Gastroesophageal sphincter (tissue), 3 donors: ENCODE results near the gene PIP4K2A.

ENCODE experiments used
- CTCF ChIP-seq, 4 experiments: fragments of 200-600 bp in 2 of 4; fragments of 450-650 bp in 2 of 4; sonication (generic) in 1 of 4; IDR thresholded peaks; one replicate each; pipeline ENCODE4 v1.5.1; 2017 to 2019; ENCODE audit warnings: antibody characterized with exemption in 4 of 4, mild to moderate bottlenecking in 2 of 4, moderate library complexity in 2 of 4
- POLR2A ChIP-seq, 2 donors: fragments of 450-650 bp; IDR thresholded peaks; one replicate each; pipeline ENCODE4 v1.6.1; 2017; ENCODE audit warnings: antibody characterized with exemption in 2 of 2, mild to moderate bottlenecking in 2 of 2, moderate library complexity in 1 of 2

- TF ChIP-seq POLR2A (IDR thresholded peaks at IDR 0.05) (no peak), CTCF (IDR thresholded peaks at IDR 0.05) (no peak)
Measured at GRCh38 chr10:22629126-22629525, 85.3 kb downstream of the PIP4K2A start.
